SK-N-SH treated with all-trans-retinoic acid at 6 μM for 48 hours (cell line): Measurements from ENCODE around the gene REXO2.

ENCODE experiments used
- ATAC-seq: fragments of 200-7000 bp; cut with Tn5 transposase; 3 replicates; pipeline ENCODE4 v1.9.1; 2020; ENCODE audit warnings: mild to moderate bottlenecking, moderate library complexity
- ARNTL ChIP-seq: fragments of 450-650 bp; formaldehyde crosslinking; IDR thresholded peaks from 2 replicates; pipeline ENCODE4 v1.5.0; 2020; ENCODE audit warnings: low read depth, mild to moderate bottlenecking, moderate library complexity, borderline replicate concordance
- BACH2 ChIP-seq: fragments of 250-450 bp; sonication (Bioruptor Pico); IDR thresholded peaks from 2 replicates; pipeline ENCODE4 v1.9.0; 2021; ENCODE audit warnings: mild to moderate bottlenecking, borderline replicate concordance
- CREB5 ChIP-seq: fragments of 250-450 bp; sonication (Bioruptor Pico); IDR thresholded peaks from 2 replicates; pipeline ENCODE4 v1.5.1; 2020; ENCODE audit warnings: low read depth, mild to moderate bottlenecking, moderate library complexity
- CSDC2 ChIP-seq: fragments of 250-450 bp; sonication (Bioruptor Pico); IDR thresholded peaks from 2 replicates; pipeline ENCODE4 v1.5.0; 2020; ENCODE audit warnings: mild to moderate bottlenecking, moderate library complexity
- CSRNP3 ChIP-seq: fragments of 250-450 bp; sonication (Bioruptor Pico); IDR thresholded peaks from 2 replicates; pipeline ENCODE4 v1.5.1; 2021; ENCODE audit warnings: mild to moderate bottlenecking, moderate library complexity
- ESRRG ChIP-seq: fragments of 250-450 bp; sonication (Bioruptor Pico); IDR thresholded peaks from 2 replicates; pipeline ENCODE4 v1.6.1; 2021; ENCODE audit warnings: mild to moderate bottlenecking
- GLIS3 ChIP-seq: fragments of 250-450 bp; sonication (Bioruptor Pico); IDR thresholded peaks from 2 replicates; pipeline ENCODE4 v1.5.0; 2020; ENCODE audit warnings: mild to moderate bottlenecking, moderate library complexity
- ISL1 ChIP-seq: fragments of 250-450 bp; sonication (Bioruptor Pico); IDR thresholded peaks from 2 replicates; pipeline ENCODE4 v2.1.2; 2022; ENCODE audit warnings: mild to moderate bottlenecking, moderate library complexity
- OSR1 ChIP-seq: fragments of 250-450 bp; sonication (Bioruptor Pico); IDR thresholded peaks from 2 replicates; pipeline ENCODE4 v1.8.0; 2022; ENCODE audit warnings: moderate library complexity, mild to moderate bottlenecking, inconsistent platforms
- PATZ1 ChIP-seq: fragments of 250-450 bp; sonication (Bioruptor Pico); IDR thresholded peaks from 2 replicates; pipeline ENCODE4 v1.8.0; 2020; ENCODE audit warnings: mild to moderate bottlenecking, moderate library complexity, borderline replicate concordance
- PPARA ChIP-seq: fragments of 250-450 bp; sonication (Bioruptor Pico); IDR thresholded peaks from 2 replicates; pipeline ENCODE4 v1.5.0; 2020; ENCODE audit warnings: mild to moderate bottlenecking, borderline replicate concordance
- RARB ChIP-seq: fragments of 250-450 bp; sonication (Bioruptor Pico); IDR thresholded peaks from 2 replicates; pipeline ENCODE4 v1.8.0; 2021; ENCODE audit warnings: mild to moderate bottlenecking, moderate library complexity
- SNAI2 ChIP-seq: fragments of 250-450 bp; sonication (Bioruptor Pico); IDR thresholded peaks from 2 replicates; pipeline ENCODE4 v1.5.0; 2020; ENCODE audit warnings: mild to moderate bottlenecking, moderate library complexity
- TCF4 ChIP-seq: fragments of 250-450 bp; sonication (Bioruptor Pico); IDR thresholded peaks from 2 replicates; pipeline ENCODE4 v1.8.0; 2021; ENCODE audit warnings: mild to moderate bottlenecking, moderate library complexity, borderline replicate concordance
- TOX ChIP-seq: fragments of 250-450 bp; sonication (Bioruptor Pico); IDR thresholded peaks from 2 replicates; pipeline ENCODE4 v1.8.0; 2021; ENCODE audit warnings: mild to moderate bottlenecking, moderate library complexity, borderline replicate concordance
- TSHZ2 ChIP-seq: fragments of 250-450 bp; sonication (Bioruptor Pico); IDR thresholded peaks from 2 replicates; pipeline ENCODE4 v1.5.0; 2020; ENCODE audit warnings: mild to moderate bottlenecking, moderate library complexity
- ZC3H10 ChIP-seq: fragments of 250-450 bp; sonication (Bioruptor Pico); IDR thresholded peaks from 2 replicates; pipeline ENCODE4 v1.5.1; 2021; ENCODE audit warnings: mild to moderate bottlenecking, moderate library complexity
- ZFP30 ChIP-seq: fragments of 450-650 bp; formaldehyde crosslinking; IDR thresholded peaks from 2 replicates; pipeline ENCODE4 v1.5.0; 2022; ENCODE audit warnings: mild to moderate bottlenecking, moderate library complexity
- ZNF565 ChIP-seq: fragments of 450-650 bp; formaldehyde crosslinking; conservative IDR thresholded peaks from 2 replicates; pipeline ENCODE4 v1.5.0; 2020; ENCODE audit warnings: low read depth, mild to moderate bottlenecking, moderate library complexity
- ZNF70 ChIP-seq: fragments of 450-650 bp; formaldehyde crosslinking; IDR thresholded peaks from 2 replicates; pipeline ENCODE4 v1.5.0; 2020; ENCODE audit warnings: mild to moderate bottlenecking, moderate library complexity
- ZNF8 ChIP-seq: fragments of 450-650 bp; formaldehyde crosslinking; IDR thresholded peaks from 2 replicates; pipeline ENCODE4 v1.5.0; 2020; ENCODE audit warnings: mild to moderate bottlenecking, moderate library complexity

Gene REXO2

GRCh38 chr11:114448749-114449482 lies 9.6 kb downstream of the REXO2 start (continued):
- TF ChIP-seq CREB5 (CRISPR knock-in tag): no peak

- TF ChIP-seq BACH2 (CRISPR knock-in tag) (no peak), ESRRG (CRISPR knock-in tag) (no peak), ZC3H10 (CRISPR knock-in tag) (no peak), ARNTL (no peak), PATZ1 (CRISPR knock-in tag) (no peak), TCF4 (CRISPR knock-in tag) (no peak), CSRNP3 (CRISPR knock-in tag) (no peak)
- no peak for ATAC-seq
Measured at GRCh38 chr11:114449845-114450244, 10.6 kb downstream of the REXO2 start.

- no peak for TF ChIP-seq ZNF565
- TF ChIP-seq, all 23 proteins: peak for 0
- no peak for ATAC-seq
Measured at GRCh38 chr11:114452399-114452798, 13.1 kb downstream of the REXO2 start.

- no peak for ATAC-seq
- TF ChIP-seq CREB5 (CRISPR knock-in tag) (no peak), PATZ1 (CRISPR knock-in tag) (no peak), ISL1 (CRISPR knock-in tag) (no peak)
Measured at GRCh38 chr11:114463999-114464398, 24.7 kb downstream of the REXO2 start.

GRCh38 chr11:114466742-114467141 lies 27.5 kb downstream of the REXO2 start:
- TF ChIP-seq ZC3H10 (CRISPR knock-in tag) (no peak), ZNF8 (CRISPR knock-in tag) (no peak), ESRRG (CRISPR knock-in tag) (no peak), TOX (CRISPR knock-in tag) (no peak), ZNF70 (CRISPR knock-in tag) (no peak), ZNF565 (no peak), PPARA (CRISPR knock-in tag) (no peak), RARB (CRISPR knock-in tag) (no peak), GLIS3 (CRISPR knock-in tag) (no peak)
- ATAC-seq: no peak

- no peak for ATAC-seq
- TF ChIP-seq ZFP30 (CRISPR knock-in tag) (no peak), SNAI2 (no peak), BACH2 (CRISPR knock-in tag) (no peak), TSHZ2 (CRISPR knock-in tag) (no peak), ISL1 (CRISPR knock-in tag) (no peak), ESRRG (CRISPR knock-in tag) (no peak), CSDC2 (CRISPR knock-in tag) (no peak), ZC3H10 (CRISPR knock-in tag) (no peak), RARB (CRISPR knock-in tag) (no peak), OSR1 (CRISPR knock-in tag) (no peak), CREB5 (CRISPR knock-in tag) (no peak)
Measured at GRCh38 chr11:114472661-114473060, 33.4 kb downstream of the REXO2 start.
